GM12872 (cell line): Measurements from ENCODE around the gene FCGBP.

Source experiments
- CTCF ChIP-seq: IDR thresholded peaks from 3 replicates; pipeline ENCODE4 v1.5.1; 2011; ENCODE audit warnings: low read depth, mild to moderate bottlenecking, low read length, moderate library complexity; ENCODE audit not compliant: insufficient read depth

FCGBP gene

GRCh38 chr19:39924952-39925351 lies 9.5 kb downstream of the FCGBP start:
- TF ChIP-seq CTCF: no peak

GRCh38 chr19:39924389-39924788 lies 10.0 kb downstream of the FCGBP start:
- TF ChIP-seq CTCF: no peak

- no peak for TF ChIP-seq CTCF
These were observed 10.6 kb downstream of the FCGBP start for GRCh38 chr19:39923862-39924261.

- no peak for TF ChIP-seq CTCF
These were observed 14.5 kb downstream of the FCGBP start for GRCh38 chr19:39919976-39920375.

- no peak for TF ChIP-seq CTCF
These were observed 16.2 kb downstream of the FCGBP start for GRCh38 chr19:39918183-39918651.

- TF ChIP-seq CTCF: no peak
These were observed 16.8 kb downstream of the FCGBP start for GRCh38 chr19:39917561-39918182.

- TF ChIP-seq CTCF: no peak
These were observed 17.5 kb downstream of the FCGBP start for GRCh38 chr19:39916851-39917396.
